PFSK-1 (cell line): Measurements from ENCODE around the gene FIBP.

Experiments used
- POLR2AphosphoS5 ChIP-seq: IDR thresholded peaks from 2 replicates; pipeline ENCODE4 v1.6.1; 2012; ENCODE audit warnings: low read depth, mild to moderate bottlenecking, control low read depth, low read length, moderate library complexity
- REST ChIP-seq, 2 experiments: IDR thresholded peaks; 2 replicates each; pipeline versions ENCODE4 v1.6.1 to v1.8.0; 2011 to 2012; ENCODE audit warnings: low read depth in 2 of 2, low read length in 2 of 2, control low read depth in 1 of 2, inconsistent platforms in 1 of 2, mild to moderate bottlenecking in 1 of 2, moderate library complexity in 1 of 2; ENCODE audit not compliant: insufficient read depth in 1 of 2

- TF ChIP-seq POLR2AphosphoS5 (no peak), REST (IDR thresholded peaks at IDR 0.05; ENCODE audit: insufficient read depth in 1 of 2, low read depth in 2 of 2, low read length in 2 of 2) (no peak)
Measured at GRCh38 chr11:65857500-65857852, 30.8 kb downstream of the FIBP start.
